ENCODE results near the gene SIK1.
"Not testable (repeated sequence)": the region's sequence is repeated elsewhere in the genome, so short reads cannot be mapped to it uniquely, and the experiment has no call there.

GRCh38 chr21:43442571-43442970, 15.6 kb upstream of the SIK1 start:
- not testable (repeated sequence) for TF ChIP-seq CTCF, EZH2phosphoT487, EZH2 (IDR thresholded peaks at IDR 0.05)

Measured in neural progenitor cell (in vitro differentiated cells).